SU-DHL-6 (cell line): ENCODE measurements around the gene NME3.

ENCODE experiments used
- CTCF ChIP-seq: fragments of 200-600 bp; sonication (generic); IDR thresholded peaks from one replicate; pipeline ENCODE4 v1.5.1; 2017; ENCODE audit warnings: antibody characterized with exemption, mild to moderate bottlenecking, low read length, moderate library complexity; ENCODE audit not compliant: insufficient read depth, poor library complexity, severe bottlenecking
- EZH2phosphoT487 ChIP-seq: fragments of 200-600 bp; sonication (generic), shearing (Covaris generic); conservative IDR thresholded peaks from 2 replicates; pipeline ENCODE4 v1.6.1; 2018; ENCODE audit warnings: mild to moderate bottlenecking, antibody characterized with exemption, low read length, moderate library complexity, mixed read lengths

- TF ChIP-seq CTCF = no peak
- no peak for TF ChIP-seq EZH2phosphoT487
Observed at GRCh38 chr16:1726661-1727502, 44.5 kb downstream of the NME3 start.
